Measurements from ENCODE around the gene ASF1B. TPM values are rescaled to one million over a fixed set of nuclear protein-coding genes. Genes with fewer than 3 reads are reported as not detected.

Gene ASF1B
- total RNA-seq, 1 experiment from 2014 or later = 78.1 TPM

DNA sequence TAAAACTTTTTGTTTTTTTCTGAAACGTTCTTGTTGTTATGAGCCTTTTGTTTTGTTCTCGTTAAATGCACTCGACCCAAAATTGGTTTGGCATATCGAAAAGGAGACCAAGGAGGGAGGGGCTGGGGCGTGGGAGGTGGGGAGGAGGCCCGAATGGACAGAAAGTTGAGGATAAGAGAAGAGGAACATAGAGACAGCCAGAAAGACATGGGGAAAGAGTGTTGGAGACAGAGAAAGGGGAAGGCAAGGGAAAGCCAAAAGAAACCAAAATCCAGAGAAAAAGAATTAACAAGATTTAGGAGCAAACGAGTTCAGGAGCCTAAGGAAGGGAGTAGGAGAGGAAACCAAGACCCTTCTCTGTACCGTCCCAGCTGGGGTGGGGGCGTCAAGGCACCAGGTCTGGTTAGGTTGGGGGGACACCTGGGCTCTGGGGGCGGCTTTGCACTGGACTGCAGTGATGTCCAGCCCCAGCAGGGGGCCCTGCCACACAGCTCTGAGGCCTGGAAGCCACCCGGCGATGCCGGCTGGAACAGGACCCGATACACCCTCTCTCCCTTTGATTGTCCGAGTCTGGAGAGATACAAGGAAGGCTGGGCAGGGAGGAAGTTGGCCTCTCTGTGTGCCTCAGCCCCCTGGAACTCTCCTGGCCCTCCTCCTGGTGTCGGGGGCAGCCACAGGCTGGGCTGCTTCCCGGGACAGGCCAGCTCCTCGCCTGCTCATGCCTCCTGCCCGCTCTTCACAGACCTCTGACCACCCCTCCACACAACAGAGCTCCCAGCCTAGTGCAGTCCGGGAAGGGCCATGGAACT, 11.6 kb upstream of the ASF1B start:
- H3K9me3 ChIP-seq (ENCODE audit: control insufficient read depth in 1 of 2, insufficient read depth in 1 of 2, low read depth in 1 of 2, low read length in 2 of 2) = no peaks in the 10 kb centered on the region
- peak; percentile 36 for DNase-seq (ENCODE audit: low read depth, low spot score)
- H3K27ac ChIP-seq (ENCODE audit: low read depth, low read length) = peak overlapping the region; percentile 28; the same call in 1 of the 2 replicates
- no TSS peak for BruUV-seq (replicated peaks)
- ATAC-seq = peak; percentile 88
- H3K36me3 ChIP-seq (ENCODE audit: control insufficient read depth in 1 of 2, insufficient read depth in 2 of 2, low read length in 2 of 2) = peaks cover 10 to 16% of the 10 kb centered on the region in 2 experiments
- RAD21 ChIA-PET (ENCODE audit: low non-redundant PET in 1 of 2, low total read pairs in 2 of 2, uncharacterized antibody in 2 of 2, unreplicated experiment in 2 of 2) = interaction anchor here in 1 of 2 experiments (0.8 to 0.9 kb wide), 2 partner anchors 206 to 258 kb away, joined by 3 to 8 read pairs; no protein-coding TSS in a partner anchor
- no peaks in the 10 kb centered on the region for H3K9me2 ChIP-seq (ENCODE audit: insufficient read depth)
- H3K27me3 ChIP-seq (ENCODE audit: insufficient read depth, low read length) = no peaks in the 10 kb centered on the region
- 0 out of 2 replicates have a peak overlapping the region, but pooled peaks have one; percentile 25 for H3K9ac ChIP-seq (ENCODE audit: low read length)
- H3K79me2 ChIP-seq (ENCODE audit: insufficient read depth, low read length) = no peaks in the 10 kb centered on the region
- no peaks in the 10 kb centered on the region for H4K20me1 ChIP-seq (ENCODE audit: insufficient read depth)
- peak overlapping the region; percentile 42 for H3K4me2 ChIP-seq (ENCODE audit: low read length)
- intact Hi-C loops (cut with micrococcal nuclease) = loop anchor here (1.0 kb wide), 1 partner anchor 200 kb away; no protein-coding TSS in a partner anchor
- TF ChIP-seq POLR2AphosphoS5 (IDR thresholded peaks at IDR 0.05; ENCODE audit: low read depth, low read length) (peak; percentile 63), RAD21 (IDR thresholded peaks at IDR 0.05; ENCODE audit: low read depth) (peak; percentile 73), SP1 (IDR thresholded peaks at IDR 0.05; ENCODE audit: low read depth) (no peak), JUND (IDR thresholded peaks at IDR 0.05) (no peak), TCF7L2 (IDR thresholded peaks at IDR 0.05; ENCODE audit: borderline replicate concordance, extremely low read depth, insufficient read depth, insufficient read length) (peak; percentile 61), FOSL1 (IDR thresholded peaks at IDR 0.05; ENCODE audit: low read depth) (no peak), ZFX (IDR thresholded peaks at IDR 0.05) (no peak)
- TF ChIP-seq, protein P1, sequence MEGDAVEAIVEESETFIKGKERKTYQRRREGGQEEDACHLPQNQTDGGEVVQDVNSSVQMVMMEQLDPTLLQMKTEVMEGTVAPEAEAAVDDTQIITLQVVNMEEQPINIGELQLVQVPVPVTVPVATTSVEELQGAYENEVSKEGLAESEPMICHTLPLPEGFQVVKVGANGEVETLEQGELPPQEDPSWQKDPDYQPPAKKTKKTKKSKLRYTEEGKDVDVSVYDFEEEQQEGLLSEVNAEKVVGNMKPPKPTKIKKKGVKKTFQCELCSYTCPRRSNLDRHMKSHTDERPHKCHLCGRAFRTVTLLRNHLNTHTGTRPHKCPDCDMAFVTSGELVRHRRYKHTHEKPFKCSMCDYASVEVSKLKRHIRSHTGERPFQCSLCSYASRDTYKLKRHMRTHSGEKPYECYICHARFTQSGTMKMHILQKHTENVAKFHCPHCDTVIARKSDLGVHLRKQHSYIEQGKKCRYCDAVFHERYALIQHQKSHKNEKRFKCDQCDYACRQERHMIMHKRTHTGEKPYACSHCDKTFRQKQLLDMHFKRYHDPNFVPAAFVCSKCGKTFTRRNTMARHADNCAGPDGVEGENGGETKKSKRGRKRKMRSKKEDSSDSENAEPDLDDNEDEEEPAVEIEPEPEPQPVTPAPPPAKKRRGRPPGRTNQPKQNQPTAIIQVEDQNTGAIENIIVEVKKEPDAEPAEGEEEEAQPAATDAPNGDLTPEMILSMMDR (IDR thresholded peaks at IDR 0.05 in 2 of 3, conservative IDR thresholded peaks at IDR 0.05 in 1 of 3; ENCODE audit: borderline replicate concordance in 1 of 3, insufficient read depth in 1 of 3, low read depth in 2 of 3, low read length in 2 of 3) = peak; percentile 74 to 89 (median 80)
- TF ChIP-seq, protein P2, sequence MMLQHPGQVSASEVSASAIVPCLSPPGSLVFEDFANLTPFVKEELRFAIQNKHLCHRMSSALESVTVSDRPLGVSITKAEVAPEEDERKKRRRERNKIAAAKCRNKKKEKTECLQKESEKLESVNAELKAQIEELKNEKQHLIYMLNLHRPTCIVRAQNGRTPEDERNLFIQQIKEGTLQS (IDR thresholded peaks at IDR 0.05) = no peak
- no peak overlapping the region for H2AFZ ChIP-seq (ENCODE audit: low read depth, low read length, poor library complexity, severe bottlenecking)
- H3K4me1 ChIP-seq (ENCODE audit: control insufficient read depth in 1 of 2, insufficient read depth in 2 of 2, low read length in 2 of 2) = peaks cover 5 to 15% of the 10 kb centered on the region in 2 experiments; a peak in 3 of 4 replicates
- POLR2A ChIA-PET = interaction anchor here (0.8 to 0.9 kb wide), 2 partner anchors 11 kb away, joined by 3 read pairs; partner anchors contain the start of gene ASF1B
- CTCF ChIA-PET = interaction anchor here (0.8 to 1.9 kb wide), 5 partner anchors 8 to 258 kb away, joined by 4 to 15 read pairs (median 8); partner anchors contain the start of gene ASF1B
- H3K4me3 ChIP-seq (replicated peaks in 1 of 2; ENCODE audit: low read depth in 1 of 2, low read length in 2 of 2) = no peak overlapping the region

All from HCT116 (cell line).